Neural progenitor cell (in vitro differentiated cells): ENCODE data around the gene MAGI1. TPM values are rescaled to one million over a fixed set of nuclear protein-coding genes. Genes with fewer than 3 reads are reported as not detected.

ENCODE experiments used
- DNase-seq: peaks from one replicate; pipeline ENCODE4 v3.0.0-alpha.2; 2016; ENCODE audit warnings: low spot score
- H2AFZ ChIP-seq: fragments of 200-600 bp; sonication (generic); replicated peaks from 2 replicates; pipeline ENCODE4 v1.6.1; 2016; ENCODE audit warnings: antibody characterized with exemption
- H3F3A ChIP-seq: fragments of 200-600 bp; sonication (generic); 2 replicates; pipeline ENCODE4 v1.6.1; 2016; ENCODE audit warnings: antibody characterized with exemption, low read depth
- H3K27ac ChIP-seq: fragments of 200-600 bp; sonication (generic); 2 replicates; pipeline ENCODE4 v1.5.1; 2016; ENCODE audit warnings: mild to moderate bottlenecking
- H3K27me3 ChIP-seq: fragments of 200-600 bp; sonication (generic); 2 replicates; pipeline ENCODE4 v1.6.1; 2016; ENCODE audit warnings: mild to moderate bottlenecking, moderate library complexity
- H3K36me3 ChIP-seq: fragments of 200-600 bp; sonication (generic); 2 replicates; pipeline ENCODE4 v1.5.1; 2016
- H3K4me1 ChIP-seq: fragments of 200-600 bp; sonication (generic); 2 replicates; pipeline ENCODE4 v1.6.1; 2016; ENCODE audit warnings: mixed run types
- H3K4me2 ChIP-seq: fragments of 200-600 bp; sonication (generic); 2 replicates; pipeline ENCODE4 v1.6.1; 2016
- H3K4me3 ChIP-seq: fragments of 200-600 bp; sonication (generic); 2 replicates; pipeline ENCODE4 v1.5.1; 2016
- H3K79me2 ChIP-seq: fragments of 200-600 bp; sonication (generic); 2 replicates; pipeline ENCODE4 v1.6.1; 2016; ENCODE audit warnings: low read depth
- H3K9ac ChIP-seq: fragments of 200-600 bp; sonication (generic); 2 replicates; pipeline ENCODE4 v1.6.1; 2016
- H3K9me3 ChIP-seq: fragments of 200-600 bp; sonication (generic); 2 replicates; pipeline ENCODE4 v1.5.1; 2016; ENCODE audit warnings: low read depth
- H4K20me1 ChIP-seq: fragments of 200-600 bp; sonication (generic); 2 replicates; pipeline ENCODE4 v1.6.1; 2016; ENCODE audit warnings: low read depth
- H3K27ac Mint-ChIP-seq: 3 replicates; pipeline ENCODE4 v1.8.0; 2021; ENCODE audit warnings: mixed read lengths
- H3K27me3 Mint-ChIP-seq: 2 replicates; pipeline ENCODE4 v1.8.0; 2022; ENCODE audit warnings: low read depth, mild to moderate bottlenecking, inconsistent platforms, moderate library complexity, mixed read lengths; ENCODE audit not compliant: insufficient read depth
- H3K36me3 Mint-ChIP-seq: 3 replicates; pipeline ENCODE4 v1.8.0; 2021; ENCODE audit warnings: mixed read lengths
- H3K4me1 Mint-ChIP-seq: 3 replicates; pipeline ENCODE4 v1.8.0; 2021; ENCODE audit warnings: mixed read lengths
- H3K4me3 Mint-ChIP-seq: 3 replicates; pipeline ENCODE4 v1.8.0; 2021; ENCODE audit warnings: mild to moderate bottlenecking, moderate library complexity, mixed read lengths
- H3K9me3 Mint-ChIP-seq: 3 replicates; pipeline ENCODE4 v1.8.0; 2020; ENCODE audit warnings: mixed read lengths
- CTCF ChIP-seq: fragments of 200-600 bp; sonication (generic); IDR thresholded peaks from 2 replicates; pipeline ENCODE4 v1.5.1; 2017; ENCODE audit warnings: antibody characterized with exemption, mild to moderate bottlenecking
- EZH2 ChIP-seq: fragments of 200-600 bp; sonication (generic); IDR thresholded peaks from 2 replicates; pipeline ENCODE4 v1.6.1; 2017; ENCODE audit warnings: antibody characterized with exemption, mild to moderate bottlenecking, moderate library complexity
- EZH2phosphoT487 ChIP-seq: fragments of 200-600 bp; sonication (generic); IDR thresholded peaks from 2 replicates; pipeline ENCODE4 v1.6.1; 2017; ENCODE audit warnings: antibody characterized with exemption
- total RNA-seq: library from RNA; depleted of rRNA; stranded (reverse); fragments of >200 nt; gene quantifications from 2 replicates; pipeline ENCODE4 v1.2.3, GENCODE V29; 2015; ENCODE audit warnings: low replicate concordance

MAGI1 gene
- total RNA-seq, 1 donor from 2014 or later, result 40.6 TPM

GRCh38 chr3:65751123-65751700 lies 287.5 kb downstream of the MAGI1 start:
- Histone ChIP-seq H3K4me1 (peaks cover 23% of the 10 kb centered on the region), H4K20me1 (no peaks in the 10 kb centered on the region), H3K4me3 (no peak overlapping the region), H2AFZ (no peak overlapping the region), H3K9ac (no peak overlapping the region), H3K9me3 (no peaks in the 10 kb centered on the region), H3K27ac (no peak overlapping the region), H3K36me3 (no peaks in the 10 kb centered on the region), H3F3A (no peaks in the 10 kb centered on the region), H3K79me2 (peaks cover 14% of the 10 kb centered on the region), H3K27me3 (no peaks in the 10 kb centered on the region), H3K4me2 (peak overlapping the region; percentile 27)
- H3K4me3 Mint-ChIP-seq, result no peak overlapping the region
- peaks cover 7% of the 10 kb centered on the region for H3K27me3 Mint-ChIP-seq
- H3K9me3 Mint-ChIP-seq, result peaks cover 9% of the 10 kb centered on the region
- H3K27ac Mint-ChIP-seq, result peak overlapping the region; percentile 15
- TF ChIP-seq CTCF, result peak; percentile 74
- no peak for TF ChIP-seq EZH2
- H3K4me1 Mint-ChIP-seq, result peaks cover 29% of the 10 kb centered on the region
- peak; percentile 90 for DNase-seq
- H3K36me3 Mint-ChIP-seq, result no peaks in the 10 kb centered on the region

- Histone ChIP-seq H3K4me2 (no peak overlapping the region), H2AFZ (no peak overlapping the region), H3F3A (no peaks in the 10 kb centered on the region), H3K9me3 (no peaks in the 10 kb centered on the region), H3K4me1 (peaks cover 23% of the 10 kb centered on the region), H3K79me2 (peaks cover 11% of the 10 kb centered on the region), H3K4me3 (no peak overlapping the region), H3K9ac (no peak overlapping the region), H3K27ac (no peak overlapping the region), H3K27me3 (no peaks in the 10 kb centered on the region), H4K20me1 (no peaks in the 10 kb centered on the region), H3K36me3 (no peaks in the 10 kb centered on the region)
- Mint-ChIP-seq H3K36me3 (no peaks in the 10 kb centered on the region), H3K27ac (no peak overlapping the region), H3K27me3 (peaks cover 3% of the 10 kb centered on the region), H3K4me1 (peaks cover 29% of the 10 kb centered on the region), H3K4me3 (no peak overlapping the region), H3K9me3 (peaks cover 9% of the 10 kb centered on the region)
- no peak for DNase-seq
- TF ChIP-seq EZH2, result no peak
- no peak for TF ChIP-seq EZH2phosphoT487
Observed at GRCh38 chr3:65749066-65749465, 289.7 kb downstream of the MAGI1 start.

GRCh38 chr3:65748326-65748725 lies 290.4 kb downstream of the MAGI1 start:
- no peaks in the 10 kb centered on the region for H3K9me3 ChIP-seq
- H3K9me3 Mint-ChIP-seq, result peaks cover 6% of the 10 kb centered on the region
- peaks cover under 1% of the 10 kb centered on the region for H3K27me3 Mint-ChIP-seq
- no peak for TF ChIP-seq CTCF
- no peak for TF ChIP-seq EZH2phosphoT487
- TF ChIP-seq EZH2, result no peak
- H3K27ac Mint-ChIP-seq, result no peak overlapping the region
- H3K9ac ChIP-seq, result no peak overlapping the region
- no peaks in the 10 kb centered on the region for H4K20me1 ChIP-seq
- no peak overlapping the region for H3K4me2 ChIP-seq
- no peaks in the 10 kb centered on the region for H3K27me3 ChIP-seq
- no peaks in the 10 kb centered on the region for H3F3A ChIP-seq
- peaks cover 29% of the 10 kb centered on the region for H3K4me1 Mint-ChIP-seq
- no peak for DNase-seq
- no peak overlapping the region for H3K27ac ChIP-seq
- no peaks in the 10 kb centered on the region for H3K36me3 ChIP-seq
- H3K4me3 ChIP-seq, result no peak overlapping the region
- H3K36me3 Mint-ChIP-seq, result no peaks in the 10 kb centered on the region
- peaks cover 23% of the 10 kb centered on the region for H3K4me1 ChIP-seq
- H2AFZ ChIP-seq, result no peak overlapping the region
- no peak overlapping the region for H3K4me3 Mint-ChIP-seq
- H3K79me2 ChIP-seq, result peaks cover 11% of the 10 kb centered on the region

GRCh38 chr3:65746848-65747247 lies 291.9 kb downstream of the MAGI1 start:
- Mint-ChIP-seq H3K4me1 (peaks cover 34% of the 10 kb centered on the region), H3K4me3 (no peak overlapping the region), H3K27me3 (no peaks in the 10 kb centered on the region), H3K9me3 (no peaks in the 10 kb centered on the region), H3K36me3 (no peaks in the 10 kb centered on the region), H3K27ac (no peak overlapping the region)
- Histone ChIP-seq H3K79me2 (peaks cover 11% of the 10 kb centered on the region), H3K27me3 (no peaks in the 10 kb centered on the region), H2AFZ (no peak overlapping the region), H3K4me1 (peaks cover 26% of the 10 kb centered on the region), H3F3A (no peaks in the 10 kb centered on the region), H4K20me1 (no peaks in the 10 kb centered on the region), H3K27ac (no peak overlapping the region), H3K36me3 (no peaks in the 10 kb centered on the region), H3K9ac (no peak overlapping the region), H3K4me2 (no peak overlapping the region), H3K9me3 (no peaks in the 10 kb centered on the region), H3K4me3 (no peak overlapping the region)
- DNase-seq, result no peak
- TF ChIP-seq EZH2 (no peak), CTCF (no peak), EZH2phosphoT487 (no peak)
